Vagina (tissue), 2 donors: Measurements from ENCODE around the gene MCM3.

Source experiments
- POLR2A ChIP-seq, 2 donors: fragments of 450-650 bp; IDR thresholded peaks; one replicate each; pipeline ENCODE4 v1.6.1; 2017; ENCODE audit warnings: antibody characterized with exemption in 2 of 2, mild to moderate bottlenecking in 2 of 2, moderate library complexity in 2 of 2
- POLR2AphosphoS5 ChIP-seq, 2 donors: sonication (generic); formaldehyde crosslinking; IDR thresholded peaks; one replicate each; pipeline ENCODE4 v1.9.0; 2017; ENCODE audit warnings: antibody characterized with exemption in 2 of 2, mild to moderate bottlenecking in 2 of 2, low read depth in 1 of 2; ENCODE audit not compliant: insufficient read depth in 1 of 2
- TF ChIP-seq, protein P1 (sequence below), 3 experiments: fragments of 450-650 bp in 2 of 3; fragments of 200-600 bp in 1 of 3; sonication (generic) in 1 of 3; IDR thresholded peaks; one replicate each; pipeline ENCODE4 v1.5.1; 2017 to 2019; ENCODE audit warnings: antibody characterized with exemption in 3 of 3, mild to moderate bottlenecking in 2 of 3, moderate library complexity in 2 of 3

DNA sequence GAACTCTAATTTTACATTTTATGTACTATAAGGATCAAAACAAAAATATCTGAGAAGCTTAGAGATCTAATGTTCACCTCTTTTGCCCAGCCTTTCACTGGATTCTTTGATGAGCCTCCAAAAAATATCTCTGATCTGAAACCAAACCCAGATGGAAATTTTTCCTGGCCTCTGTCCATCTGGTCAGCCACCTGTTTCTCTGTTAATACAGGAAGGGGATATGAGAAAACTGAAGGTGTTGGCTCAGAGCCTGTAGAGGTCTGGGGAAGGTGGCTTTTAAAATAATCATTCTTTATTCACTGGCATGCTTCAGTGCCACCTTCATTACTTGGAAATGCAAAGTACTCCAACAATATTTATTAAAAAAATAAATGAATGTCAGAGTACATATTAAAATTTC, 8.5 kb upstream of the MCM3 start:
- no peak for TF ChIP-seq POLR2A (IDR thresholded peaks at IDR 0.05)
- TF ChIP-seq, protein P1, sequence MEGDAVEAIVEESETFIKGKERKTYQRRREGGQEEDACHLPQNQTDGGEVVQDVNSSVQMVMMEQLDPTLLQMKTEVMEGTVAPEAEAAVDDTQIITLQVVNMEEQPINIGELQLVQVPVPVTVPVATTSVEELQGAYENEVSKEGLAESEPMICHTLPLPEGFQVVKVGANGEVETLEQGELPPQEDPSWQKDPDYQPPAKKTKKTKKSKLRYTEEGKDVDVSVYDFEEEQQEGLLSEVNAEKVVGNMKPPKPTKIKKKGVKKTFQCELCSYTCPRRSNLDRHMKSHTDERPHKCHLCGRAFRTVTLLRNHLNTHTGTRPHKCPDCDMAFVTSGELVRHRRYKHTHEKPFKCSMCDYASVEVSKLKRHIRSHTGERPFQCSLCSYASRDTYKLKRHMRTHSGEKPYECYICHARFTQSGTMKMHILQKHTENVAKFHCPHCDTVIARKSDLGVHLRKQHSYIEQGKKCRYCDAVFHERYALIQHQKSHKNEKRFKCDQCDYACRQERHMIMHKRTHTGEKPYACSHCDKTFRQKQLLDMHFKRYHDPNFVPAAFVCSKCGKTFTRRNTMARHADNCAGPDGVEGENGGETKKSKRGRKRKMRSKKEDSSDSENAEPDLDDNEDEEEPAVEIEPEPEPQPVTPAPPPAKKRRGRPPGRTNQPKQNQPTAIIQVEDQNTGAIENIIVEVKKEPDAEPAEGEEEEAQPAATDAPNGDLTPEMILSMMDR (IDR thresholded peaks at IDR 0.05), result no peak
- no peak for TF ChIP-seq POLR2AphosphoS5 (IDR thresholded peaks at IDR 0.05; ENCODE audit: insufficient read depth in 1 of 2, low read depth in 1 of 2)
